ENCODE measurements around the gene MAN2B2. TPM values are rescaled to one million over a fixed set of nuclear protein-coding genes. Genes with fewer than 3 reads are reported as not detected.

MAN2B2 gene
- total RNA-seq, 4 donors from 2014 or later = 32.7 to 95.3 (median 80.2) TPM

GRCh38 chr4:6561706-6562371 is 13.2 kb upstream of the MAN2B2 start:
- DNase-seq = no peak
- Histone ChIP-seq H3K27ac (no peak overlapping the region), H3K27me3 (peaks cover 4% of the 10 kb centered on the region), H3K9me3 (no peaks in the 10 kb centered on the region), H3K36me3 (no peaks in the 10 kb centered on the region), H3K4me1 (peaks cover 6 to 12% of the 10 kb centered on the region in 2 donors), H3K4me3 (replicated peaks in 1 of 3) (no peak overlapping the region)
- 48 to 52% methylated on average over 4 to 16 of the region's 16 CpGs for WGBS, 2 donors
- intact Hi-C loops (cut with DNase I) = no loop called here
- TF ChIP-seq CTCF (IDR thresholded peaks at IDR 0.05) (no peak), POLR2A (IDR thresholded peaks at IDR 0.05) (no peak)

- TF ChIP-seq CTCF (IDR thresholded peaks at IDR 0.05) = no peak
- no peak for TF ChIP-seq POLR2A (IDR thresholded peaks at IDR 0.05)
- Histone ChIP-seq H3K36me3 (no peaks in the 10 kb centered on the region), H3K27me3 (peaks cover 4% of the 10 kb centered on the region), H3K4me3 (replicated peaks in 1 of 3) (peak overlapping the region in 1 of 3 donors; percentile 26), H3K9me3 (no peaks in the 10 kb centered on the region), H3K4me1 (peaks cover 6 to 12% of the 10 kb centered on the region in 2 donors), H3K27ac (no peak overlapping the region)
- peak in 1 of 2 donors; percentile 17 for DNase-seq
- 2 to 9% methylated on average over 6 to 18 of the region's 127 CpGs for WGBS, 2 donors
- intact Hi-C loops (cut with DNase I) = no loop called here
Observed at GRCh38 chr4:6562931-6563901, 11.8 kb upstream of the MAN2B2 start.

- Histone ChIP-seq H3K4me3 (replicated peaks in 1 of 3) (peak overlapping the region in 1 of 3 donors; percentile 6), H3K27ac (no peak overlapping the region), H3K4me1 (peaks cover 6 to 12% of the 10 kb centered on the region in 2 donors), H3K9me3 (no peaks in the 10 kb centered on the region), H3K36me3 (no peaks in the 10 kb centered on the region), H3K27me3 (peaks cover 4% of the 10 kb centered on the region)
- TF ChIP-seq CTCF (IDR thresholded peaks at IDR 0.05) (no peak), POLR2A (IDR thresholded peaks at IDR 0.05) (no peak)
- intact Hi-C loops (cut with DNase I) = no loop called here
- WGBS, 2 donors = 5 to 7% methylated on average over 38 to 49 of the region's 66 CpGs
- DNase-seq = no peak
Observed at GRCh38 chr4:6563935-6564645, 10.9 kb upstream of the MAN2B2 start.

- WGBS, 2 donors = 66 to 76% methylated on average over 14 of the region's 14 CpGs
- no peaks in the 10 kb centered on the region for H3K36me3 ChIP-seq
- H3K4me1 ChIP-seq = peaks cover 6 to 12% of the 10 kb centered on the region in 2 donors
- H3K4me3 ChIP-seq (replicated peaks in 1 of 3) = no peak overlapping the region
- TF ChIP-seq CTCF (IDR thresholded peaks at IDR 0.05) (no peak), POLR2A (IDR thresholded peaks at IDR 0.05) (no peak)
- intact Hi-C loops (cut with DNase I) = no loop called here
- H3K27ac ChIP-seq = no peak overlapping the region
- peaks cover 4% of the 10 kb centered on the region for H3K27me3 ChIP-seq
- no peaks in the 10 kb centered on the region for H3K9me3 ChIP-seq
- DNase-seq = no peak
Observed at GRCh38 chr4:6565691-6566390, 9.1 kb upstream of the MAN2B2 start.
